Mucosa of descending colon (tissue), 3 donors: ENCODE results near the gene MTHFD2. TPM values are rescaled to one million over a fixed set of nuclear protein-coding genes. Genes with fewer than 3 reads are reported as not detected.

Experiments used
- ATAC-seq: fragments of 200-7000 bp; cut with Tn5 transposase; one replicate; pipeline ENCODE4 v1.9.1; 2020; ENCODE audit warnings: mild to moderate bottlenecking, moderate library complexity
- DNase-seq, 3 donors: peaks; one replicate each; pipeline ENCODE4 v3.0.0-alpha.2; 2020
- H3K36me3 ChIP-seq: fragments of 200-600 bp; one replicate; pipeline ENCODE4 v1.8.0; 2021; ENCODE audit warnings: low read depth, mild to moderate bottlenecking
- H3K4me1 ChIP-seq: fragments of 200-600 bp; one replicate; pipeline ENCODE4 v1.8.0; 2021; ENCODE audit warnings: low read depth, mild to moderate bottlenecking
- H3K4me3 ChIP-seq: fragments of 200-600 bp; one replicate; pipeline ENCODE4 v1.8.0; 2021; ENCODE audit warnings: mild to moderate bottlenecking
- H3K9me3 ChIP-seq: fragments of 200-600 bp; one replicate; pipeline ENCODE4 v1.8.0; 2021; ENCODE audit warnings: mild to moderate bottlenecking
- CTCF ChIP-seq: fragments of 200-600 bp; IDR thresholded peaks from one replicate; pipeline ENCODE4 v1.8.0; 2022; ENCODE audit warnings: antibody characterized with exemption, mild to moderate bottlenecking
- intact Hi-C, 2 donors: fragments of 100-400 bp; cut with DNase I in 1 of 2; cut with micrococcal nuclease in 1 of 2; formaldehyde crosslinking; loops; one replicate each; pipeline versions ENCODE4 v1.11.0 to v1.11.1; 2022; cut with DNase I, micrococcal nuclease
- total RNA-seq, 3 donors: library from RNA; stranded (reverse); fragmentation: NEBNext Ultra II Directional in 2 of 3; extraction: Animal tissue kit (Norgen Biotek cat#: 25700) in 2 of 3; gene quantifications; one replicate each; pipeline versions ENCODE4 v1.2.1 to v1.2.4, GENCODE V29; 2021 to 2023
- donor health status: DM: no; HTN: no; CAD: no; lungs with moderate emphysema.
- donor health status: DM: no; HTN: no; CAD: no.
- donor health status: DM: no; HTN: yes; CAD: no.

The MTHFD2 gene
- total RNA-seq, 3 donors from 2014 or later = 18.6 to 42.2 (median 19.3) TPM

- TF ChIP-seq CTCF = no peak
- H3K4me3 ChIP-seq = no peak overlapping the region
- no peaks in the 10 kb centered on the region for H3K9me3 ChIP-seq
- DNase-seq (no peak), ATAC-seq (no peak)
- no peaks in the 10 kb centered on the region for H3K4me1 ChIP-seq
- intact Hi-C loops = no loop called here
- peaks cover 21% of the 10 kb centered on the region for H3K36me3 ChIP-seq
Observed at GRCh38 chr2:74162951-74163350, 35.5 kb upstream of the MTHFD2 start.

DNA sequence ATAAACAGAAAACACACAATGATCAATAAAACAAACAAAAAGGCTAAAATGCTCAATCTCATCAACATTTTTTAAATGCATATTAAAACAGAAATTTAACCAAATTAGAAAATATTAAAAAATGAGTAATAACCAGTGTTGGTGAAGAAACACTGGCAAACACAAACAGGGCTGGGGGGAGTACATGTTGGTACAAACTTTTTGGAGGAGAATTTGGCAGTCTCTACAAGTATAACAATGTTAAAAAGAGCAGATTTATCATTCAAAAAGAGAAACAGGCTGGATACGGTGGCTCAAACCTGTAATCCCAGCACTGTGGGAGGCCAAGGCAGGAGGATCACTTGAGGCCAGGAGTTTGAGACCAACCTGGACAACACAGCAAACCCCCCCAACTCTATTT is 33.7 kb upstream of the MTHFD2 start:
- Histone ChIP-seq H3K4me1 (no peaks in the 10 kb centered on the region), H3K9me3 (no peaks in the 10 kb centered on the region), H3K36me3 (peaks cover 32% of the 10 kb centered on the region), H3K4me3 (no peak overlapping the region)
- no peak for TF ChIP-seq CTCF
- ATAC-seq = no peak
- intact Hi-C loops = no loop called here
- no peak for DNase-seq

DNA sequence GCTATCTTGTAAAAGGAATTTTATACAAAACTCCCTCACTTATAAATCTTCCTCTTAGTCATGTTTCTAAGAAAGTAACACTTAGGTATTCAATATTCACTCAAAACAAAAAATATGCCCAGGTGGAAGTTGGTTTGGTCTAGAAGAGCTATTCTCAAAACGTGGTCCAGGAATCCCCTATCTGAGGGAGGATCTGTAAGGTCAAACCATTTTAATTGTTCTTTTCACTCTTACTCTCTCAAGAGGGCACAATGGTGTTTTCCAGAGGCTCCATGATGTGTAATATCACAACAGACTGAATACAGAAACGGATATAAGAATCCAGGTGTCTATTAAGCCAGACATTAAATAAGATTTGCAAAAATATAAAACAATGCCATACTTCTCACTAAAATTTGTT is 29.7 kb upstream of the MTHFD2 start:
- no peak for TF ChIP-seq CTCF
- Histone ChIP-seq H3K4me3 (no peak overlapping the region), H3K9me3 (no peaks in the 10 kb centered on the region), H3K36me3 (peaks cover 25% of the 10 kb centered on the region), H3K4me1 (no peaks in the 10 kb centered on the region)
- no peak for DNase-seq
- intact Hi-C loops = no loop called here
- no peak for ATAC-seq

- Histone ChIP-seq H3K4me1 (no peaks in the 10 kb centered on the region), H3K36me3 (peaks cover 4% of the 10 kb centered on the region), H3K9me3 (no peaks in the 10 kb centered on the region), H3K4me3 (no peak overlapping the region)
- ATAC-seq (no peak), DNase-seq (no peak)
- intact Hi-C loops = no loop called here
- TF ChIP-seq CTCF = no peak
Observed at GRCh38 chr2:74174909-74175308, 23.5 kb upstream of the MTHFD2 start.

DNA sequence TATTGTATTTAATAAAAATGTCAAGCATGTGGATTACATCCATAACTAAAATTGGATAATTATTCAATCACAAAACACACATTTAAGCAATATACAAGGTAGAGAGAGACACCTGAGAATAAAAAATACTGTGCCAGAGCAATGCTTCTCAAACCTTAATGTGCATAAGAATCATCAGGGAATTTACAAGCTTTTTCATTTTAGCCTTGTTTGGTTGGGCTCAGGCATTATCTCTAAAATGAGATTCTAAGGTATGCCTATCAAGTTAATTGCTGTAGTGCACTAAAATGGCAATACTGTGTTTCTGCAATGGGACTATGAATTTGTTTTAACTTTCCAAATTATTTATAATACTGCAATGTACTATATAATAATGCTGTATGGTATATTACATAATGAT is 20.7 kb upstream of the MTHFD2 start:
- Histone ChIP-seq H3K9me3 (no peaks in the 10 kb centered on the region), H3K4me3 (peak overlapping the region; percentile 76), H3K36me3 (no peaks in the 10 kb centered on the region), H3K4me1 (no peaks in the 10 kb centered on the region)
- ATAC-seq (no peak), DNase-seq (no peak)
- intact Hi-C loops = no loop called here
- TF ChIP-seq CTCF = no peak
